ENCODE results near the gene TNIK. TPM values are rescaled to one million over a fixed set of nuclear protein-coding genes. Genes with fewer than 3 reads are reported as not detected.

The TNIK gene
- total RNA-seq, 1 donor from 2014 or later = 2.5 TPM

DNA sequence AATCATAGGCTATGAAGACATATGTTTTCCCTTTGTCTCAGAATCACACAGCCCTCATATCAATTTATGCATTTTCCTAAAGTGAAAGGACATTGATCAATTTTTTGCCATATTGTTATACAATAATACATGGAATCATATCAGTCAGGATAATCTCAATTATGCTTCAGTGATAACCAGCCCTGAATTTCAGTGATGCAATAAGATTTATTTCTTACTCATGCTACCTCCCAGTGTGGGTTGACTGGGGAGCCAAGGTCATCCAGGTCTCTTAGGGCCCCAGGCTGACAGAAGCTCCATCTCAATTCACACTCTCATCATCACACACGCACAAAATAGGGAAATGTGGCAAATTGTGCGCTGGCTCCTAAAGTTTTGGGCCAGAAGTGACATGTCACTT lies 44.2 kb upstream of the TNIK start:
- Mint-ChIP-seq H3K27ac (no peak overlapping the region), H3K4me3 (no peak overlapping the region), H3K36me3 (ENCODE audit: low read depth) (no peaks in the 10 kb centered on the region), H3K9me3 (peaks cover 4% of the 10 kb centered on the region), H3K4me1 (no peaks in the 10 kb centered on the region), H3K27me3 (no peaks in the 10 kb centered on the region)
- ATAC-seq (ENCODE audit: low read depth) (no peak), DNase-seq (no peak)
- CTCF ChIA-PET = no interaction called here
- POLR2A ChIA-PET = no interaction called here
- TF ChIP-seq, protein P1, sequence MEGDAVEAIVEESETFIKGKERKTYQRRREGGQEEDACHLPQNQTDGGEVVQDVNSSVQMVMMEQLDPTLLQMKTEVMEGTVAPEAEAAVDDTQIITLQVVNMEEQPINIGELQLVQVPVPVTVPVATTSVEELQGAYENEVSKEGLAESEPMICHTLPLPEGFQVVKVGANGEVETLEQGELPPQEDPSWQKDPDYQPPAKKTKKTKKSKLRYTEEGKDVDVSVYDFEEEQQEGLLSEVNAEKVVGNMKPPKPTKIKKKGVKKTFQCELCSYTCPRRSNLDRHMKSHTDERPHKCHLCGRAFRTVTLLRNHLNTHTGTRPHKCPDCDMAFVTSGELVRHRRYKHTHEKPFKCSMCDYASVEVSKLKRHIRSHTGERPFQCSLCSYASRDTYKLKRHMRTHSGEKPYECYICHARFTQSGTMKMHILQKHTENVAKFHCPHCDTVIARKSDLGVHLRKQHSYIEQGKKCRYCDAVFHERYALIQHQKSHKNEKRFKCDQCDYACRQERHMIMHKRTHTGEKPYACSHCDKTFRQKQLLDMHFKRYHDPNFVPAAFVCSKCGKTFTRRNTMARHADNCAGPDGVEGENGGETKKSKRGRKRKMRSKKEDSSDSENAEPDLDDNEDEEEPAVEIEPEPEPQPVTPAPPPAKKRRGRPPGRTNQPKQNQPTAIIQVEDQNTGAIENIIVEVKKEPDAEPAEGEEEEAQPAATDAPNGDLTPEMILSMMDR (IDR thresholded peaks at IDR 0.05) = no peak
- intact Hi-C loops (cut with micrococcal nuclease) = no loop called here

DNA sequence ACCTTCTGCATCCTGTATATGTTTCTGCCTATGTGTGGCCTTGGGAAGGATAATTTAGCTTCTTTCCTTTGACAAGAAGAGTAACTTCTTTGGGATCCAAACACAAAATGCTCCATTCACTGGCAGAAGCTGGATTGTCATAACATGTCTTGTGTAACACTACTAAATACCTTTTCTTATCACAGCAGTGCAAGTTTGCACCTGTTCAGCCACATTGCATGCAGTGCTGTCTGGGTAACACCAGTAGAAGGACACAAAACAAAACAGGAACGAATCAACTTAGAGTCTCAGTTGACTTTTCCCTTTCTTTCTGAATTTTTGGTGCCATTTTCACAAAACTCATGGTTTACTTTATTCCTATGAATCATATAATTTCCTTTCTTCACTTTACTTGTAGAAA lies 43.6 kb upstream of the TNIK start:
- no peak for ATAC-seq (ENCODE audit: low read depth)
- no peaks in the 10 kb centered on the region for H3K27me3 Mint-ChIP-seq
- no peak for DNase-seq
- CTCF ChIA-PET = no interaction called here
- H3K9me3 Mint-ChIP-seq = peaks cover 4% of the 10 kb centered on the region
- TF ChIP-seq, protein P1 (IDR thresholded peaks at IDR 0.05) = no peak
- H3K4me1 Mint-ChIP-seq = no peaks in the 10 kb centered on the region
- POLR2A ChIA-PET = no interaction called here
- H3K4me3 Mint-ChIP-seq = no peak overlapping the region
- intact Hi-C loops (cut with micrococcal nuclease) = no loop called here
- no peaks in the 10 kb centered on the region for H3K36me3 Mint-ChIP-seq (ENCODE audit: low read depth)
- no peak overlapping the region for H3K27ac Mint-ChIP-seq

DNA sequence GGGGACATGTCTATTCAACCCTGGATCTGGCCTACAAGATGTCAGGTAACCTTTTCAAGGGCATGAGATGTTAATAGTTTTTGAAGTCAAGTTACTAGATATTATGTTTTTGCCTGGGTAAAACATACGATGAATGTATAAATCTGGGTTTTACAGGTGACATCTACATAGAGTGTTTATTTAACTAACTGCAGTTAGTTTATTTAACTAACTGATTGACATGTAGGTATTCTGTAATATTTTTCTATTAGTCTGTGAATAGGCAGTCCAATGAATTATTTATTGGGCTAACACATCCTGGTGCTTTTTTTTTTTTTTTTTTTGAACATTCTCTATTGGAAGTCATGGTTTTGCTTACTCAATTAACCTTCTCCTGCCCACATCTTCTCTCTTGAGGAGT lies 38.7 kb upstream of the TNIK start:
- Mint-ChIP-seq H3K27ac (no peak overlapping the region), H3K9me3 (no peaks in the 10 kb centered on the region), H3K4me3 (no peak overlapping the region), H3K36me3 (ENCODE audit: low read depth) (no peaks in the 10 kb centered on the region), H3K4me1 (no peaks in the 10 kb centered on the region), H3K27me3 (no peaks in the 10 kb centered on the region)
- ChIA-PET POLR2A (no interaction called here), CTCF (no interaction called here)
- TF ChIP-seq, protein P1 (IDR thresholded peaks at IDR 0.05) = no peak
- ATAC-seq (ENCODE audit: low read depth) (no peak), DNase-seq (no peak)
- intact Hi-C loops (cut with micrococcal nuclease) = no loop called here

DNA sequence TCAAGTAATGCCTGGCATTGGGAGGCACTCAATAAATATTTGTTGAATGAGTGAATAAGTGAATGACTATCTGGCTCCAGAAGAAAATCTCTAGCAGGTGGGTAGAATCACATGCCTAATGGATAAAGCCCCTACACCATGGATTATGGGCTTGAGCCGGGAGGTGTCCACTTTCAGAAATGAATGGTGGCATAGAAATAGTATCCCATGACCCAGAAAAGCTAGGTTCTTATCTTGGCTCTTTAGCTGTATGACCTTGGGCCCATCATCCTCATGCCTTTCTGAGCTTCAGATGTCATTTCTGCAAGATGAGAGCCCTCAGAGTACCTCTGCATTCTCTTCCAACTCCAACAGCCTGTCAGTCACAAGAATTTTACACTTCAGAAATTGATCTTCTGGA lies 37.3 kb upstream of the TNIK start:
- Mint-ChIP-seq H3K27ac (no peak overlapping the region), H3K9me3 (no peaks in the 10 kb centered on the region), H3K36me3 (ENCODE audit: low read depth) (no peaks in the 10 kb centered on the region), H3K4me3 (no peak overlapping the region), H3K27me3 (no peaks in the 10 kb centered on the region), H3K4me1 (no peaks in the 10 kb centered on the region)
- no peak for DNase-seq
- ATAC-seq (ENCODE audit: low read depth) = no peak
- ChIA-PET CTCF (no interaction called here), POLR2A (no interaction called here)
- TF ChIP-seq, protein P1 (IDR thresholded peaks at IDR 0.05) = no peak
- intact Hi-C loops (cut with micrococcal nuclease) = no loop called here

DNA sequence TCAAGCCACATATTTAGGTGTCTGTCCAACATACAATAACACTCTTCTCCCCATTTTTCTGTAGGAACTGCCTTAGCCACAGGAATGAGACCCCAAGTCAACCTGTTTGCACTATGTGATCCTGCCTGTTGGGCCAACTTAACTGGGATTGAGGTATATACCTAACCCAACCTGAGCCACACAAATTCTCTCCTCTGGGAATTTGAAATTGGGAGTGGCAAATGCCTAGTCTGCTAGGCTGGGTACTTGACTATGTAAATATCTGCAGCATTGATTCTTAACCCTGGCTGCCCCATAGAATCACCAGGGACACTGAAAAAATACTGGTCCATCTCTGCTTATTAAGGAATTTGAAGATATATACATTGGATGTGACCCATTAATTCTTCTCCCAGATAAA lies 35.2 kb upstream of the TNIK start:
- ATAC-seq (ENCODE audit: low read depth) (no peak), DNase-seq (no peak)
- Mint-ChIP-seq H3K9me3 (no peaks in the 10 kb centered on the region), H3K36me3 (ENCODE audit: low read depth) (no peaks in the 10 kb centered on the region), H3K4me3 (no peak overlapping the region), H3K27ac (no peak overlapping the region), H3K27me3 (no peaks in the 10 kb centered on the region), H3K4me1 (peaks cover 5% of the 10 kb centered on the region)
- intact Hi-C loops (cut with micrococcal nuclease) = no loop called here
- CTCF ChIA-PET = no interaction called here
- TF ChIP-seq, protein P1 (IDR thresholded peaks at IDR 0.05) = no peak
- POLR2A ChIA-PET = no interaction called here
